Activated CD4-positive, alpha-beta T cell treated with anti-CD3 and anti-CD28 coated beads for 1 hour (primary cell): ENCODE measurements around the gene NBR1.
A peak's percentile ranks its signal among the peaks of the same experiment; 100 is the strongest.
"Not testable (repeated sequence)": the region's sequence is repeated elsewhere in the genome, so short reads cannot be mapped to it uniquely, and the experiment has no call there.

Source experiments
- DNase-seq: peaks from one replicate; pipeline ENCODE4 v3.0.0-alpha.2; 2020

Gene NBR1

GRCh38 chr17:43159957-43160356, 11.1 kb upstream of the NBR1 start:
- DNase-seq, result not testable (repeated sequence)

GRCh38 chr17:43165971-43166370, 5.0 kb upstream of the NBR1 start:
- not testable (repeated sequence) for DNase-seq

GRCh38 chr17:43169561-43170139, 1.4 kb upstream of the NBR1 start:
- DNase-seq, result no peak

- peak; percentile 79 for DNase-seq
Observed at GRCh38 chr17:43170140-43170765, 761 bp upstream of the NBR1 start.

- no peak for DNase-seq
Observed at GRCh38 chr17:43171586-43172487, 823 bp downstream of the NBR1 start.

GRCh38 chr17:43175213-43176118, 4.5 kb downstream of the NBR1 start:
- no peak for DNase-seq

- no peak for DNase-seq
Observed at GRCh38 chr17:43176119-43176570, 5.1 kb downstream of the NBR1 start.

- DNase-seq, result no peak
Observed at GRCh38 chr17:43183921-43184320, 12.9 kb downstream of the NBR1 start.

- DNase-seq, result not testable (repeated sequence)
Observed at GRCh38 chr17:43186656-43187055, 15.6 kb downstream of the NBR1 start.

GRCh38 chr17:43193251-43193650, 22.2 kb downstream of the NBR1 start:
- DNase-seq, result no peak

- DNase-seq, result no peak
Observed at GRCh38 chr17:43199633-43200032, 28.6 kb downstream of the NBR1 start.

GRCh38 chr17:43200127-43200526, 29.1 kb downstream of the NBR1 start:
- no peak for DNase-seq

- not testable (repeated sequence) for DNase-seq
Observed at GRCh38 chr17:43203013-43203412, 32.0 kb downstream of the NBR1 start.

GRCh38 chr17:43210576-43210975, 39.6 kb downstream of the NBR1 start:
- DNase-seq, result no peak

GRCh38 chr17:43211123-43211479, 40.1 kb downstream of the NBR1 start:
- DNase-seq, result no peak

- DNase-seq, result peak; percentile 63
Observed at GRCh38 chr17:43211480-43212402, 40.7 kb downstream of the NBR1 start, which contains the start of gene TMEM106A. Gene TMEM106A (plus strand): TSS chr17:43211875. CDS start chr17:43213042, 1,167 bp downstream.

GRCh38 chr17:43212641-43213490, 41.9 kb downstream of the NBR1 start:
- no peak for DNase-seq

- no peak for DNase-seq
Observed at GRCh38 chr17:43213545-43213944, 42.5 kb downstream of the NBR1 start.

- no peak for DNase-seq
Observed at GRCh38 chr17:43215341-43215740, 44.3 kb downstream of the NBR1 start.

- DNase-seq, result no peak
Observed at GRCh38 chr17:43216369-43216761, 45.4 kb downstream of the NBR1 start.
